Head of caudate nucleus (tissue), 42 donors: ENCODE results near the gene IGSF5.

Experiments
- DNase-seq, 42 donors: peaks; one replicate each; pipeline versions ENCODE4 v3.0.0 to v3.0.0-alpha.2; 2020 to 2021; ENCODE audit warnings: mixed read lengths in 7 of 42
- intact Hi-C: fragments of 100-400 bp; cut with DNase I; formaldehyde crosslinking; loops from one replicate; pipeline ENCODE4 v1.15.0; 2022

The IGSF5 gene

GRCh38 chr21:39805983-39806382 lies 61.0 kb downstream of the IGSF5 start:
- intact Hi-C loops = no loop called here
- DNase-seq = no peak

GRCh38 chr21:39807738-39808137 lies 62.8 kb downstream of the IGSF5 start:
- intact Hi-C loops = no loop called here
- no peak for DNase-seq

DNA sequence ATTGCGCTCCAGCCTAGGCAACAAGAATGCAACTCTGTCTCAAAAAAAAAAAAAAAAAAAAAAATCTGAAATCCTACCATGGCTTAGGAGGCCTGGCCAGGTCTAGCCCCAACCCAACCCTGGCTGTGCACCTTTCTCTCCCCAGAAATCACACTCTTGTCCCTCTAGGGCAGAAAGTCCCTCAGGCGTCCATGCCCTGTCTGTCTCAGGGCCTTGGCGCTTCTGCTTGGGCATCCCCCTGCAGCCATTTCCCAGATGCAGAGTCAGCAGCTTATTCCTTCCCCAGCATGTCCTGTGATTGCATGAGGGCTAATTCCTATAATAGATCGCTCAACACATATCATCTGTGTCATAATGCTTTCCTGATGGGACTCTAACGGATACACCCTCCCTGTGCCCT lies 65.0 kb downstream of the IGSF5 start:
- DNase-seq = no peak
- intact Hi-C loops = no loop called here

DNA sequence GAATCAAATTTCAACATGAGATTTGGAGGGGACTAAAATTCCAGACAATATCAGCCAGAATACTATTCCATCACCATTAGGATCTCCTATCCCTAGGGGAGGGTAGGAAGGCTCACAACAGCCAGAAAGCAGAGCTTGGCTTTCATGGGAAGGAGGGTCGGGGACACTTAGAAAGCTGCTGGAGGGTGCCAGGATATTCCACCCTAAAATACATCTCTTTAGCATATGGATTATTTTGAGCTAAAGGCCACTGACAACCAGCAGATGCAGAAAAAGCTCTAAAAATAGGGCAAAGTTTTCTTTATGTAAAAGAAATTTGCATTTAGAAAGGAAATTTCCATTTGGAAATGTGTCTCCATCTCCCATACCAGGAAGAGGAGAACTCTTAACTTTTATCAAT lies 68.0 kb downstream of the IGSF5 start:
- intact Hi-C loops = no loop called here
- DNase-seq = no peak

DNA sequence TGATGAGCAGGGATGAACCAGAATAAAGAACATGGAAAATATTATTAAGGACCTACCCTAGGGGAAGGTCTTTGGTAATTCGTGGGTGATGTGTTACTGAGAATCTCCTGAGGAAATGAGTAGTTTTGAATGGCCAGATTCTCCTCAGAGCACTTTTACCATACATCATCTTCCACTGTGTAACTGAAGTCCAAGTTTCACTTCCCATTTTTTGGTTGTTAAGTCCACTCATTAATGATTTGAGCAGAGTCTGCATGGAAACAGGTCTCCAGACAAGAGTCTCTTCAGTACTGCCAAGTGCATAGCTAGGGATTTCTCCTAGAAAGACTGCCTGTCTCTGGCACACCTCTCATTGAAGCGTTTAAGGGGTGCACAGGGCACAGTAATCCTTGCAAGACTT lies 73.6 kb downstream of the IGSF5 start:
- intact Hi-C loops = no loop called here

GRCh38 chr21:39822042-39822441 lies 77.1 kb downstream of the IGSF5 start:
- intact Hi-C loops = no loop called here
- DNase-seq = no peak

More for the DNA sequence above, 73.6 kb downstream of the IGSF5 start:
- DNase-seq = no peak

- DNase-seq = no peak
- intact Hi-C loops = no loop called here
These were observed 80.3 kb downstream of the IGSF5 start for GRCh38 chr21:39825250-39825649.

- no peak for DNase-seq
- intact Hi-C loops = no loop called here
These were observed 89.6 kb downstream of the IGSF5 start for GRCh38 chr21:39834543-39834942.

GRCh38 chr21:39837861-39838359 lies 92.9 kb downstream of the IGSF5 start:
- intact Hi-C loops = no loop called here
- DNase-seq = no peak

DNA sequence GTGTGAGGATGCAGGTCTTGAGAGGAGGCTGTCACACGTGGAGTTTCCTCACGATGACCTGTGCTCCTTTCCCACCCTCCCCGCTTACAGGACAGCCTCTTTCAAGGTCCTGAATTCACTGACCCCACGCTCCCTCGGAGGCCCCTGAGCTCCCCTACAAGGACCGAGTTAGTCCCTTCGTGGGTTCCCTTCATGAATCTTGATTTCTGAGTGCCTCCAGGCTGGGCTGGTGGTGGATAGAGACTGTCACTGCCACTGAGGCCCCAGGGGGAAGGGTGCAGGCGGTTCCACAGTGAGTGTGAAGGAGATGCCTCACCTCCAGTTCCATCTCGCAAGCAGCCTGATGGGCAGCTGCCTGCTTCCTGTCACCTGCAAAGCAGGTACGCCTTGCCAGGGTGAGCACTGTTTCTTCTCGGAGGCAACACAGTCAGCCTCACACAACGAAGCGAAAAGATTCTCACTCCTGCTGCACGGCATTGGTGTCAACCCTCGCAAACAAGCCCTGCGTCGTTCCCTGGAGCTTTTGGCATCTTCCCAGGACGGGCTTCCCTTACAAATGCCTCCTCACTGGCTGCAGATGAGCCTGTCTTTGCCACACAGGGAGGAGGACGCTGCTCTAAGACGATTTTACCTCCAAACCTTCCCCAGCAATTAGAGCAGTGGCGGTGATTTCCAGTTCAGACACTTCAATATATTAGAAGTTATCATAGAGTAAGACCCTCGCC lies 95.6 kb downstream of the IGSF5 start:
- intact Hi-C loops = no loop called here
- DNase-seq = no peak

- intact Hi-C loops = no loop called here
- no peak for DNase-seq
These were observed 97.9 kb downstream of the IGSF5 start for GRCh38 chr21:39842741-39843459.

- DNase-seq = no peak
- intact Hi-C loops = no loop called here
These were observed 98.5 kb downstream of the IGSF5 start for GRCh38 chr21:39843483-39843882.

DNA sequence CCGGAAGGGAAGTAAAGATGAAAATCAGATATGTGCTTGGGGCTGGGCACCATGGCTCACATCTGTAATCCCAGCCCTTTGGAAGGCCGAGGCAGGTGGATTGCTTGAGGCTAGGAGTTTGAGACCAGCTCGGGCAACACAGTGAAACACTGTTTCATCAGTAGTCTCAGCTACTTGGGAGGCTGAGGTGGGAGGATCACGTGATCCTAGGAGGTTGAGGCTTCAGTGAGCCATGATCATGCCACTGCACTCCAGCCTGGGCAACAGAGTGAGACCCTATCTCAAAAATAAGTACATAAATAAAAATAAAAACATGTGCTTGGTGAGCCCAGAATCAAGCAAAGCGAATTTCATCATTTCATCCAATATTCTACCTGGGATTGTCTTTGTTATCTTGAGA lies 98.9 kb downstream of the IGSF5 start:
- DNase-seq = no peak

DNA sequence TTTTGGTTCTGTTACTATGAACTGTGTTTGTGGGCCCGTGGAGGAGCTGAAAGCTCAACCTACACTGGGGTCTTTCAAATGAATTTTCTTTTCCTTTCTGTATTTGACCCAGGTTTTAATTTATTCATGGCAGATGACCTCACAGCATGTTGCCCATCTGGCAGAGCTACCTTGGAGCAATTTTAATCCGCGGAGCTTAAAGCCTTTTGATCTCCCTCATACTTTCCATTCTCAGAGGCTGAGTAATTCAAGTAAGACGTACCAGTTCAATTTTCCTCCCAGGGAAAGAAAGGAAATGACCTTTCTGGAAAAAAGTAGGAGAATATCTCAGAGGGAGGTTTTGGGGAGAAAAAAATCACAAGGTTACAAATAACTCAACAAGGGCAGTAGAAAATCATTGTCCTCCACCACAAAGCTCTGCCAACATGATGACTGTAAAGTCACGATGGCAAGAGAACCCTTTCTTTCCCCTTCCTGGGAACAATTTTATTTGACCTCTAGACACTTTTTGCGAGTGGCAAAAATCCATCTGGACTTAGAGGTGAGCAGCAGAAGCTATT lies 100.7 kb downstream of the IGSF5 start:
- no peak for DNase-seq

More for the DNA sequence above, 98.9 kb downstream of the IGSF5 start:
- intact Hi-C loops = no loop called here

GRCh38 chr21:39847877-39848276 lies 102.9 kb downstream of the IGSF5 start:
- intact Hi-C loops = no loop called here
- DNase-seq = no peak

More for the DNA sequence above, 100.7 kb downstream of the IGSF5 start:
- intact Hi-C loops = no loop called here

- peak in 1 of 42 donors; percentile 9 for DNase-seq
- intact Hi-C loops = no loop called here
These were observed 104.2 kb downstream of the IGSF5 start for GRCh38 chr21:39849014-39849655.

DNA sequence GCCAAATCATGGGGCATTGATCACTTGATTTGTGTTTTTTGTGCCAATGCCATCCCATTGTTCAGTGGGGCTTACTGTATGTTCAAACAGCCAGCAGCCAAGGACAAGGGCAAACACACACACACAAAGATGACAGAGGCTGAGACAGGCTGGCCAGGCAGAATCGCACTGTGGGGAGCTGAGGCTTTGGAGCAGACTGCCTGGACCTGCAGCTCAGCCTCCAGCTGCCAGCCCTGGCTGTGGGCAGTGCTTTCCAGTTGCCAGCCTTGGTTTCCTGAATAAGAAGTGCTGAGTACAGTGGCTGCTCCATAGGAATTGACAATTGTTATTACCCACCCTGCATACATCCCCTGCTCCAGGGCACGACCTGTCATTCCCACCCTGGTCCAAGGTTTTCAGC lies 105.3 kb downstream of the IGSF5 start:
- intact Hi-C loops = no loop called here
- DNase-seq = no peak

DNA sequence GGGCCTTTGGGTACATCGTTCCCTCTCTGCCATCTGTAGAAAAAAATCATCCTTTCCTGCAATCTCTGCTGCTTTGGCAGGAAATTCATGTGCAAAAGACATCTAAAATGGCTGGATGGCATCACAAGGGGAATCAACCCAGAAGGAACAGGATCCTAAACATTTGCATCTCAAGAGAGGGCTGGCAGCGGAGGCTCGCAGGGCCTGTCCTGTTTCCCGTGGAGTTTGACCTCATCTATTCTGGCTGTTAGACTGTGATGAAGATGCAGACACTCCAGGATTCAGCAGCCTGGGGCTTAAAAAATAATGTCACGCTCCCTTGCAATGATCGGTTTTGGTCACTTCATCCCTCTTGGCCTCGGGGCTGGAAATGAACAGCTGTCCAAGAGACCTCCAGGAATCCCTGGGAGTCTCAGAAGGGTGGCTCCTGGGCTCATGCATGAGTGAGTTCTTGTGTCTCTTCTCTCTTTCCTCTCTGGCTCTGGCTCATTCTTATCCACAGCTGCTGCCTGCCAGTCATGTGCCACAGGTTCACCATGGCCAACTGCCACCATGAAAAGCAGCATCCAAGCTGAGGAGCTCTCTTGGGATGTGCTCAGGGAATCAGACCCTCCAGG lies 106.1 kb downstream of the IGSF5 start:
- DNase-seq = no peak

More for the DNA sequence above, 106.1 kb downstream of the IGSF5 start:
- intact Hi-C loops = no loop called here
